Sciatic nerve (tissue), 2 donors: Measurements from ENCODE around the gene NPAS4. TPM values are rescaled to one million over a fixed set of nuclear protein-coding genes. Genes with fewer than 3 reads are reported as not detected.
"Not testable (repeated sequence)": the region's sequence is repeated elsewhere in the genome, so short reads cannot be mapped to it uniquely, and the experiment has no call there.

ENCODE experiments used
- ATAC-seq: fragments of 200-7000 bp; cut with Tn5 transposase; one replicate; pipeline ENCODE4 v1.9.1; 2020; ENCODE audit warnings: mild to moderate bottlenecking, moderate library complexity
- DNase-seq: peaks from one replicate; pipeline ENCODE4 v3.0.0-alpha.2; 2020; ENCODE audit warnings: low spot score
- intact Hi-C: fragments of 100-400 bp; cut with DNase I; formaldehyde crosslinking; loops from one replicate; pipeline ENCODE4 v1.14.2; 2022
- total RNA-seq: library from RNA; stranded (reverse); fragmentation: NEBNext Ultra II Directional; extraction: Animal tissue kit (Norgen Biotek cat#: 25700); gene quantifications from one replicate; pipeline ENCODE4 v1.2.1, GENCODE V29; 2021
- donor health status: DM: no; HTN: no; CAD: no.
- donor health status: DM: no; HTN: no; CAD: no.

Gene NPAS4
- total RNA-seq, 1 donor from 2014 or later: not detected

DNA sequence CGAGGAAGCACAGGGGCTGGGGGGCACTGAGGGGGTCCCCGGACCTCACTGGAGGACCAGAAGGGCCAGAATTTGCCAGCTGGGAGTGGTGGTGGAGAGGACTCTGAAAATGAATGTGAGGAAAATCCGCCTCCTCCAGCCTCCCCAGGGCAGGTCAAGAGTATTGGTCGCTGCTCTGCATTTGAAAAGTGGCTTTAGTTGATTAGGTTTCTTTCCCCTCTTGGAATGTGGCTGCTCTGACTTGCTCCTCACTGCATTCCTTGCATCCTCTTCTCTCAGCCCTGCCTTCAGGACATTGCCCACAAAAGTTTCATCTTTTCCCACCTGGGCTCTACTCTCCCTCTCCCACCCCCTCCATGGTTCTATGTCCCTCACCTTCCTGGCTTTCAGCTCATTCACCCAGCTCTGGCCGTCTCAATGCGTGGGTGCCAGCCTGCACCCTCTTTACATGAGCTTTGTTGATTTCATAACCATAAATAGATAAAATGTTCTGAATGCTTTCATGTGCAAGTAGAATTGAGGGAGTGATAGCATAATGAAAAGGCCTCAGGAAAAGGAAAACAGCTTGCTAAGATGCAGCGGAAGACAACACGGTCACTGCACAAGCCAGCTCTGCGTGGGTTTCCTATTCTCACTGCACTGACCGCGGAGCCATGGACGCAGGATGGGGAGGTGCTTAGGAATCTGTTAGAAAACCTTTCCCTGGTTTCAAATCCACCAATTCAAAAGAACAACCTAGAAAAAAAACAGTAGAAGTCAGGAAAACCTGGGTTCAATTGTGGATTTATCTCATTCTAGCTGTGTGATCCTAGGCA lies 6.5 kb upstream of the NPAS4 start:
- DNase-seq (no peak), ATAC-seq (no peak)
- intact Hi-C loops: no loop called here

DNA sequence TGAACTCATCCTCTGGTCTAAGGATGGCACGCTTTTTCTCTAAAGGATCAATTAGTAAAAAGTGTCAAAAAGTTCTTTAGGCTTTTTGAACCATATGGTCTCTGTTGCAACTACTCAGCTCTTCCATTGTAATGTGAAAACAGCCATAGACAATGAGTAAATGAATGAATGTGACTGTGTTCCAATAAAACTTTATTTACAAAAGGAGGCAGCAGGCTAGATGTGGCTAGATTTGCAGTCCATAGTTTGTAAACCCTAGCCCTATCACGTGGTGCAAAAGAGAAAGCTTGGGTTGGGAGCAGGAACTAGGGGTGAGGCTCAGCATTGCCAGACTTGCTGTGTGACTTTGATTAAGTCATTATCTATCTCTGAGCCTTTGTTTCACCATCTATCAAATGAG lies 5.4 kb upstream of the NPAS4 start:
- ATAC-seq (no peak), DNase-seq (no peak)
- intact Hi-C loops: no loop called here

DNA sequence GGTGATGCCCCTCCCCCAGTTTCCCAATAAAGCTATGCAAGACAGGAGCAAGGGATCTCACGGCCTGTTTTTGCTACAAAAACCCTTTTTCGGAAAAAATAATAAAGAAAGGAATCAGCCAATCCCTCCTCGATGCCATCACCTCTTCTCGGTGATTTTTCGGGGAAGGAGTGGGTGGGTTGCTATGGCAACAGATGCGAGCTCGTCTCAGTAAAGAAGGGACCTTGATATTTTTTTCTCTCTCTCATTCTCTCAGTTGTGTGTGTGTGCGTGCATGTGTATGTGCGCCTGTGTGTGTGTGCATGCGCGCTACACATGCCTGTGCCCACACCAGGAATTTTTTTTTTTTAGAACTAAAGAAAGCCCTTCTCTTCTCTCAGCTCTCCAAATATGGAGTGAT lies 3.8 kb upstream of the NPAS4 start:
- intact Hi-C loops: no loop called here
- no peak for DNase-seq
- no peak for ATAC-seq

DNA sequence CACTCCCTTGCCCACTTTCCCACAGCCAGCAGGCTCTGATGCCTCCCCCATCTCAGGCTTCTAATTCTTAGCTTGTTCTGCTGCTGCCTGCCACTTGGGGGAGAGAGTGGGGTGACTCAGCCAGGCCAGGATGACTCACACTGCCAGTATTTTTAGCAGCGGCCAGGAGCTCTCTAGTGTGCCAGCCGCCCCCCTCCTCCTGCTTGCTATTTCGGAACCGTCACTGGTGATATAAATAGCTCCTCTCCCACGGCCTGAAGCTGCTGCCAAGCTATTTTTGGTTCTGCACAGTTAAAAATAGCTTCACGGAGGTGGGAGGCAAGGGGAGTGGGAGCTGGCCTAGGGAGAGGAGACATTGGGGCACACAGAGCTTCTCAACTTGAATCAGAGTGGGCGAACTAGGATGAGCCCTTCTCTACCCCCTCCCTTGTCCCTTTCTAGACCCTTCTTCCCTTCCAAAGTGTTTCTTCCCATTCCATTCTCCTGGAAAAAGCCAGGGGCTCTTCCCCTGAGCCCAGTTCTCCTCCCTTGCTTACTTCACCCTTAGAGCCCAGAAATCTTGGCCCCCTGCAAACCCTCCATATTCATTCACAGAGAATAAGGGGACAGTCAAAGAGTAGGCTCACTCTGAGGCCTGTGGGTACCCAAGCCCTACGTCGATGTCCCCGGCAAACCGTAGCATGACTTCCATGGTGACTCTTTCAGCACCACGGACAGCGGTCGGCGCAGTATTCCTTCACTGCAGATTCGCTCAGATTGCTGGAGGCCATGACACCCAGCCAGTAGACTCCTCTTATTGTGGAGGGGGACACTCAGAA lies 2.5 kb upstream of the NPAS4 start:
- intact Hi-C loops: no loop called here
- no peak for ATAC-seq
- peak; percentile 76 for DNase-seq

DNA sequence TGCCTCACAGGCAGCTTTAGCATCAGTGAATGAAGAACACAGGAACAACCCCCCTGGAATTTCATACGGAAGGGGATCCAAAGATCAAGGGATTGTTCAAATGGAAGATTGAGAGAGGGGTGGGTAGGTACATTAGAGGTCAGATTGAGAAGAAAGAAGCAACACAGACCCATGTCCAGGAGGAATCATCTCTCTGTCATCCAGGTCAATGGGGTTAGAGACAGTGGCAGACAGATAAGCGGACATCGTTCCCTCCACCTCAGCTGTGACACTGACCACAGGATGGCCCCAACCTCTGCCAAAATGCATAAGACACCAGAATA lies 1.9 kb upstream of the NPAS4 start:
- no peak for DNase-seq
- ATAC-seq: no peak
- intact Hi-C loops: no loop called here

DNA sequence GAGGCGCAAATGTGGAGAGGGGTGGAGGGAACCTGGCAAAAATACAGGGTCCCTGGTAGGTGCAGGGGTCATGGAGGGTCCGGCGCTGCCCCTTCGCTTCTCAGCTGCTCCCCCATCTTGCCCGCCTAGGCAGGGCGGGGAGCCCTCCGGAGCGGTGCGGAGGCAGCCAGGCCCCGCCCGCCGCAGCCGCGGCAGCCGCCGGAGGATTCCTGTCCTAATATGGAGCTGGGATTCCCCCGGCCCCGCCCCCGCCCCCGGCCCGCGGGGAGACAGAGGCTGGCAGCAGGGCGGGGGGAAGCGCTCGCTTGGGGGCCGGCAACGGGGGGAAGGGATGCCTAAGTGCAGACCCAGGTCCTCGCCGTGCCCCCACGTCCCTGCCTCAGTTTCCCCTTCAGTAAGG lies 1.0 kb upstream of the NPAS4 start:
- ATAC-seq (no peak), DNase-seq (no peak)
- intact Hi-C loops: no loop called here

DNA sequence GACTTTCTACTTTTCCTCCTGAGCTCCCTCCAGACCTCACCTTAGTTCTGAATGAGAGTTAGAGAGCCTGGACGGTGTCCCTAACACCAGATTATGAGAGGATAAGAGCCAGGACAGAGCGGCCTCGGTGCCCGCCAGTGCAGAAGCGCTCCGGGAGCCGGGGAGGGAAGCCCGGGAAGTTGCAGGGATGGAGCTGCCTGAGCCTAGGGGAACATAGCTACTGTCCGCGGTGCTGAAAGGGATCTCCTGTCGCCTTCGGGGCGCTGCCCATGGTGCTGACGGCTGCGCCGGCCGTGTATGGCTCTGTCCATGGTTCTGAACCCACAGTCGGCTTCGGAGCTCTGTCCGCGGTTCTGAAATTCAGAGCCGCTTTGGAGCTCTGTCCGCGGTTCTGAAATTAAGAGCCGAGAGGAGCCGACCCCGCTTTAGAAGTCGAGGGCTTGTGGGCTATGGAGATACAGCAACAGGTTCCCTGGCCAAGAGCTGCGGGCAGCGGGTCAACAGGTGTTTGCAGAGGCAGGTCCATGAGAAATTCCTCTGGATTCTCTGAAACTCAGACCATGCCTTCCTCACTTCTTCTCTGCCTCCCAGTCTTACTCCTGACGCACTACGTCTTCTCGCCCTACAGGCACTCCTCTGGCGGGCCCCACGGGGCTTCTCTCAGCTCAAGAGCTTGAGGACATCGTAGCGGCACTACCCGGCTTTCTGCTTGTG lies 814 bp downstream of the NPAS4 start:
- DNase-seq (peak; percentile 96), ATAC-seq (peak; percentile 97)
- intact Hi-C loops: no loop called here

DNA sequence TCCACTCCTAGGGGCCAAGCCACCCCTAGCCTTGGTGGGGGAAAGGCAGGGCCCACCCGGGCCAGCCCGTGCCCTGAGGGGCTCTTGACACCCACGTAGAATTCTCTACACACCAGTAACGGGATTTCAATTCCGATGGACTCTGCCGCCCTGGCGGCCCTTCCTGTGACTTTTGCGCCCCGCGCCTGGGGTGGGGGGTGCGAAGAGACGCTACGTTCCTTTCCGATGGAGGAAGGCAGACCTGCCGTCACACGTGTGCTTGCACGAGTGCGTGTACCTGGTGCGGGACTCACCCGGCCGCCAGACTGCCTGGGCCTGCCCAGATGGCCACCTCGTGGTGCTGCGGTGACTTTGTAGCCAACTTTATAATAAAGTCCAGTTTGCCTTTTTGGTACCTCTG lies 5.5 kb downstream of the NPAS4 start:
- DNase-seq: no peak
- no peak for ATAC-seq
- intact Hi-C loops: no loop called here

DNA sequence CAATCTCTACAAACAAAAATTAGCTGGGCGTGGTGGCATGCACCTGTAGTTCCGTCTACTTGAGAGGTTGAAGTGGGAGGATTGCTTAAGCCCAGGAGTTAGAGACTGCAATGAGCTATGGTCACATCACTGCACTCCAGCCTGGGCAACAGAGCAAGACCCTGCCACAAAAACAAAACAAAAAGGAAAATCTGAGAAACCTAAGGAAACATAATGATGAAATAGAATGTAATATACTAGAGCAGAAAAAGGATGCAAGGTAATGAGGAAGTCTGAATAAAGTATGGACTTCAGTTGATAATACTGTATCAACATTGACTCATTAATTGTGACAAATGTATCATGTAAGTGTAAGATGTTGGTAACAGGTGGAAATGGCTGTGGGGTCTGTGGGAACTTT lies 8.1 kb downstream of the NPAS4 start:
- DNase-seq (no peak), ATAC-seq (no peak)
- intact Hi-C loops: no loop called here

DNA sequence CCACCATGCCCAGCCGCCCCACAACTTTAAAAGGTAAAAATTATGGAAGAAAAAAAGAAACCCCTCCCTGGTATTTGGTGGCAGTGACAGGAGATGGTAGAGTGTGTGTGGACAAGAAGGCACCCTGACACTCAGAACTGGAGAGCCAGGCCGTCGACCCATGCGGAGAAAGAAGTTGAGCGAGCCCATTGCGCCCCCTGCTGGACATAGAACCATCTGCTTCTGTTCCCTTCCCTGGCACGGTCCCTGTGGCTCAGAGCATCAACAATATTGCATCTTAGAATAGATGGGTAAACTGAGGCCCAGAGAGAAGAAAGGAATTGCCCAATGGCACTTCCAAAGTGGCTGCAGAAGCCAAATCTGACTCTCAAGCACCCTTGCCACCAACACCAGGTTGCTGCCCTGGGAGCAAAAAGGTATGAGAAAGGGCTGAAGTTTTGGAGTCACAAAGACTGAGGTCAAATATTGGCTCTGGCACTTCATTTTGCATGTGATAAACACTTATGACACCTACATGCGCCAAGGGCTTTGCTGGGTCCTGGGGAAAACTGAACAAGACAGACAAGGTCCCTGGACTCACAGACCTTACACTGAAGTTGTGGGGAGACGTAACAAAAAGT lies 9.3 kb downstream of the NPAS4 start:
- DNase-seq (peak; percentile 80), ATAC-seq (peak; percentile 72)
- intact Hi-C loops: loop anchor here (10.0 kb wide), 1 partner anchor 405 kb away; no protein-coding TSS in a partner anchor

DNA sequence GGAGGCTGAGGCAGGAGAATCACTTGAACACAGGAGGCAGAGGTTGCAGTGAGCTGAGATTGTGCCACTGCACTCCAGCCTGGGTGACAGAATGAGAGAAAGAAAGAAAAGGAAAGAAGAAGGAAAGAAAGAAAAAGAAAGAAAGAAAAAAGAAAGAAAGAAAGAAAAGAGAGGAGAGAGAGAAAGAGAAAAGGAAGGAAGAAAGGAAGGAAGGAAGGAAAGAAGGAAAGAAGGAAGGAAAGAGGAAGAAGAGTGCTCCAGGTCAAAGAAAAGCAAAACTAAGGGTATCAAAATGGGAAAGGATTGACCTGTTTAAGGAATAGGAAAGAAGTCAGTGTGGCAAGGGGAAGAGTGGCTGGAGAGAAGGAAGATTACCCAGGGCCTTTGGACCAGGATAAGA lies 10.5 kb downstream of the NPAS4 start:
- intact Hi-C loops: loop anchor here (10.0 kb wide), 1 partner anchor 404 kb away; no protein-coding TSS in a partner anchor
- not testable (repeated sequence) for DNase-seq, ATAC-seq

DNA sequence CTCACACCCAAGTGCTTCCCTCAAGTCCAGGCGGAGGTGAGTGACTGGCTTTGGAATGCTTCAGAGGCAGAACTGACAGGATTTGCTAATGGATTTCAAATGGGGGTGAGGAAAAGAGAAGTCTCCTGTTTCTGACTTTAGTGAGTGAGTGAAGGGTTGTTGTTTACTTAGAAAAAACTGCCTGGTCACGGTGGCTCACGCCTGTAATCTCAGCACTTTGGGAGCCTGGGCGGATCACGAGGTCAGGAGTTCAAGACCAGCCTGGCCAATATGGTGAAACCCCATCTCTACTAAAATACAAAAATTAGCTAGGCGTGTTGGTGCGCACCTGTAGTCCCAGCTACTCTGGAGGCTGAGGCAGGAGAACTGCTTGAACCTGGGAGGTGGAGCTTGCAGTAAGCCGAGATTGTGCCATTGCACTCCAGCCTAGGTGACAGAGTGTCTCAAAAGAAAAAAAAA lies 11.1 kb downstream of the NPAS4 start:
- not testable (repeated sequence) for DNase-seq, ATAC-seq
- intact Hi-C loops: loop anchor here (10.0 kb wide), 1 partner anchor 403 kb away; no protein-coding TSS in a partner anchor

DNA sequence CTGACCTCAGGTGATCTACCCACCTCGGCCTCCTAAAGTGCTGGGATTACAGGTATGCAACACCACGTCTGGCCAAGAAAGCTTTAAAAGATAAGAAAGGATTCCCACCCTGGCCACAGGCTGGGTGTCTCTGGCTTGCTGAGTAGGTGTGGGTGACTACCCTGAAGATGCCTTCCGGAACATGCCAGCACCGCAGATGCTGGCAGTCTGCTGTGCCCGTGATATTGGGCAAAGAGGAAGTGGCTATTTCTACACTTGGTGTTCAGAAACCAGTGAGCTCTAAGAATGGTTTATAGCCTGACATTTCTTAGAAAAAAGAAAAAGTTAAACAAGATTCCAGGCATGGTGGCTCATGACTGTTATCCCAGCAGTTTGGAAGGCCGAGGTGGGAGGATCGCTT lies 11.8 kb downstream of the NPAS4 start:
- intact Hi-C loops: loop anchor here (10.0 kb wide), 1 partner anchor 402 kb away; no protein-coding TSS in a partner anchor
- DNase-seq (no peak), ATAC-seq (no peak)

DNA sequence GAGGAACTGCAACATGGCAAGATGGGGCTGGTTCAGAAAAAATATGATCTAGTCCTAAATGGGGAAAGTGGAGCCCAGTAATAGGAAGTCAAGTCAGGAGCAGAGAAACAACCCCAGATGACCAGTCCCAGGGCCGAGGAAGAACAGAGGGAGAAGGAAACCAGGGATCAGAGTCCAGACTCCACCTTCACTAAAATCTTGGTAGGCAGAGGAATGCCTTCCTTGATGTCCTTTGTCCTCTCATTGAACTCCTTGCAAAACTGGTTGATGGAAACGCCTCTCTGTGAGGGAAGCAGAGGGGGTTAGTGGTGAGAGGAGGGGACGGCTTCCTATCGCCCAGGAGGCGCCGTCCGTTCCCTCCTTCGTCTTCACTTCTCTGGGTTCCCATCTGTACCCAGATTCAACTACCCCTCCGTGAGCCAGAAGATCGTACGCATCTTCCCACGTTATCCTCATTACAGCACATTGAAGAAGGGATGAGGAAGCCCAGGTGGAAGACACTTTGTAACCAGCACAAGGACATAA lies 17.2 kb downstream of the NPAS4 start:
- DNase-seq (no peak), ATAC-seq (no peak)
- intact Hi-C loops: loop anchor here (10.0 kb wide), 1 partner anchor 397 kb away; no protein-coding TSS in a partner anchor

DNA sequence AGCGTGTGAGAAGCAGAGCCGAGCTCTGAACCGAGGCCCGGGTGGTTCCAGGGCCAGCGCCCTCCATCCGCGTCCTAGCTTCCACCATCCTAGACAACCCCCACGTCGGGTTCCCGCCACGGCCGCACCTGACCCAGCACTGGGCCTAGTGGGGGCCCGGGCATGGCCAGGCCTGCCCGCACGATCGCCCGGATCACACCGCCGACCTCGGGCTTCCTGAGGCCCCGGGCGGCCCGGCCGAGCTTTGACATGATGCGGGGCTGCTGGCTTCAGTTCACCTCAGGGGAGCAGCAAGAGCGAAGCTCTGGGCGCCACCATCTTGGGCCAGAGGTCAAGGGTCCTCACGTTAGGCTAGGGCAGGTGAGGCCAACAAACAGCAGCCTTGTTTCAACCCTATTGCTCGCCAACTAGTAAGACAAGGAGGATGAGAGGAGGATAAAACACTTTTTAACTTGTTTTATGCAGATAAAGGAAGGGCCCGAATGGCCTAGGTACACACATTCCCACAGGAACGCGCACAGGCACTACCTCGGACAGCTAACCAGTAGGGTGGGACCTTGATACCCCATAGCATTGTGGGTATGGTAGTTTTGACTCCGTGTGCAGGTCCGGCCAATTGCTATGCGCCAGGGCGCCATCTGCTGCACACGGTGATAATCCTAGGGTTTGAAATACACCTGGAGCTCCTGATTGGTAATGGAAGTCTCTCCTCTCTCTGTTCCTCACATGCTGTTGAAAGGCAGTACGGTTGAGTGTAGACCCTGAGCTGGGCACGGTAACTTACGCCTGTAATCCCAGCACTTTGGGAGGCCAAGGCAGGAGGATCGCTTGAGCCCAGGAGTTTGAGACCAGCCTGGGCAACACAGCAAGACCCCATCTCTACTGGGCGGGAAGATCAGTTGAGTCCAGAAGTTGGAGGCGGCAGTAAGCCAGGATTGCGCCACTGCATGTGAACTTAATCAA lies 17.9 kb downstream of the NPAS4 start, which contains the start of gene MRPL11:
Gene MRPL11, minus strand, starts transcription at position 345 of the 963 bp plus-strand sequence. Its CDS starts 94 bp downstream, at position 251.
- intact Hi-C loops: loop anchor here (10.0 kb wide), 1 partner anchor 396 kb away; no protein-coding TSS in a partner anchor
- ATAC-seq (peak; percentile 100), DNase-seq (peak; percentile 90)

DNA sequence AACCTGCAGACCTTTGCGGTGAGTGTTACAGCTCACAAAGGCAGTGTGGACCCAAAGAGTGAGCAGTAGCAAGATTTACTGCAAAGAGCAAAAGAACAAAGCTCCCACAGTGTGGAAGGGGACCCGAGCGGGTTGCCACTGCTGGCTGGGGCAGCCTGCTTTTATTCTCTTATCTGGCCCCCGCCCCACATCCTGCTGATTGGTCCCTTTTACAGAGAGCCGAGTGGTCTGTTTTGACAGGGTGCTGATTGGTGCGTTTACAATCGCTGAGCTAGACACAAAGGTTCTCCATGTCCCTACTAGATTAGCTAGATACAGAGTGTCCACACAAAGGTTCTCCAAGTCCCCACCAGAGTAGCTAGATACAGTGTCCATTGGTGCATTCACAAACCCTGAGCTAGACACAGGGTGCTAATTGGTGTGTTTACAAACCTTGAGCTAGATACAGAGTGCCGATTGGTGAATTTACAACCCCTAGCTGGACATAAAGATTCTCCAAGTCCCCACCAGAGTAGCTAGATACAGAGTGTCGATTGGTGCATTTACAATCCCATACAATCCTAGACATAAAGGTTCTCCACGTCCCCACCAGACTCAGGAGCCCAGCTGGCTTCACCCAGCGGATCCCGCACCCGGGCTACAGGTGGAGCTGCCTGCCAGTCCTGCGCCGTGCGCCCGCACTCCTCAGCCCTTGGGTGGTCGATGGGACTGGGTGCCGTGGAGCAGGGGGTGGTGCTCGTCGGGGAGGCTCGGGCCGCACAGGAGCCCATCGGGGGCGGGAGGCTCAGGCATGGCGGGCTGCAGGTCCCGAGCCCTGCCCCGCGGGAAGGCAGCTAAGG lies 19.5 kb downstream of the NPAS4 start:
- ATAC-seq, DNase-seq, intact Hi-C loops: not testable (repeated sequence)

DNA sequence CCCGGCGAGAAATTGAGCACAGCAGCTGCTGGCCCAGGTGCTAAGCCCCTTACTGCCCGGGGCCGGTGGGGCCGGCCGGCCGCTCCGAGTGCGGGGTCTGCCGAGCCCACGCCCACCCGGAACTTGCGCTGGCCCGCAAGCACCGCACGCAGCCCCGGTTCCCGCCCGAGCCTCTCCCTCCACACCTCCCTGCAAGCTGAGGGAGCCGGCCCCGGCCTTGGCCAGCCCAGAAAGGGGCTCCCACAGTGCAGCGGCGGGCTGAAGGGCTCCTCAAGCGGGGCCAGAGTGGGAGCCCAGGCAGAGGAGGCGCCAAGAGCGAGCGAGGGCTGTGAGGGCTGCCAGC lies 20.1 kb downstream of the NPAS4 start:
- DNase-seq, intact Hi-C loops, ATAC-seq: not testable (repeated sequence)
